GM12878 (cell line): ENCODE measurements around the gene L1CAM. TPM values are rescaled to one million over a fixed set of nuclear protein-coding genes. Genes with fewer than 3 reads are reported as not detected.
A peak's percentile ranks its signal among the peaks of the same experiment; 100 is the strongest.

Experiments used
- ATAC-seq: fragments of 200-7000 bp; cut with Tn5 transposase; 3 replicates; pipeline ENCODE4 v1.9.1; 2020; ENCODE audit warnings: mild to moderate bottlenecking, moderate library complexity
- BruUV-seq: library from RNA; stranded (reverse); fragments of 400-500 nt; replicated peaks from 2 replicates; lab custom pipeline; 2021; lab: Mats Ljungman, UMichigan
- CTCF ChIA-PET: fragments of 300-600 bp; sonication (Branson Sonifier 250); formaldehyde crosslinking; extraction: SDS; loops from one replicate; lab custom pipeline; 2021; ENCODE audit warnings: inconsistent platforms; lab: Yijun Ruan, JAX
- POLR2A ChIA-PET: fragments of 350-600 bp; formaldehyde crosslinking; extraction: SDS; loops from one replicate; lab custom pipeline; 2021; ENCODE audit warnings: inconsistent platforms; lab: Charles Lee
- RAD21 ChIA-PET: fragments of 300-600 bp; sonication (Branson Sonifier 250); formaldehyde crosslinking; loops from one replicate; lab custom pipeline; 2023; ENCODE audit warnings: antibody characterized with exemption; ENCODE audit not compliant: unreplicated experiment; lab: Charles Lee
- SMC1A ChIA-PET: fragments of 300-600 bp; sonication (Branson Sonifier 250); formaldehyde crosslinking; loops from one replicate; lab custom pipeline; 2023; ENCODE audit not compliant: unreplicated experiment, uncharacterized antibody; lab: Charles Lee
- DNase-seq: peaks from one replicate; pipeline ENCODE4 v3.0.0-alpha.2; 2011; ENCODE audit warnings: low read depth, low spot score
- FAIRE-seq: peaks from 3 replicates; lab custom pipeline; 2011; peaks lifted over from hg19 to GRCh38; lab: Jason Lieb, UNC
- H2AFZ ChIP-seq: 2 replicates; pipeline ENCODE4 v1.6.0; 2011; ENCODE audit warnings: low read depth, low read length, control low read depth; ENCODE audit not compliant: control insufficient read depth
- H3K27ac ChIP-seq: 2 replicates; pipeline ENCODE4 v1.5.1; 2011; ENCODE audit warnings: control low read depth; ENCODE audit not compliant: control insufficient read depth, insufficient read depth
- H3K27me3 ChIP-seq, 2 experiments: replicated peaks in 1 of 2; 2 replicates each; pipeline versions ENCODE4 v1.6.0 to v1.6.1; 2011; ENCODE audit warnings: low read length in 1 of 2; ENCODE audit not compliant: control insufficient read depth in 2 of 2, insufficient read depth in 2 of 2
- H3K36me3 ChIP-seq, 2 experiments: 2 replicates each; pipeline ENCODE4 v1.5.1; 2011; ENCODE audit warnings: low read length in 1 of 2; ENCODE audit not compliant: control insufficient read depth in 2 of 2, insufficient read depth in 2 of 2
- H3K4me1 ChIP-seq: 2 replicates; pipeline ENCODE4 v1.6.1; 2011; ENCODE audit warnings: mild to moderate bottlenecking, low read length, moderate library complexity, mixed read lengths; ENCODE audit not compliant: control insufficient read depth, insufficient read depth
- H3K4me2 ChIP-seq: 2 replicates; pipeline ENCODE4 v1.6.0; 2011; ENCODE audit warnings: control low read depth; ENCODE audit not compliant: control insufficient read depth, insufficient read depth
- H3K4me3 ChIP-seq: fragments of 200-600 bp; sonication (generic); 2 replicates; pipeline ENCODE4 v1.5.1; 2016
- H3K79me2 ChIP-seq: 2 replicates; pipeline ENCODE4 v1.6.0; 2011; ENCODE audit warnings: low read length; ENCODE audit not compliant: control insufficient read depth, insufficient read depth
- H3K9ac ChIP-seq: 2 replicates; pipeline ENCODE4 v1.8.0; 2011; ENCODE audit warnings: low read length, control low read depth, mixed read lengths; ENCODE audit not compliant: control insufficient read depth, insufficient read depth
- H3K9me3 ChIP-seq: replicated peaks from 3 replicates; pipeline ENCODE4 v1.5.1; 2011; ENCODE audit warnings: mild to moderate bottlenecking, low read length; ENCODE audit not compliant: control insufficient read depth, insufficient read depth
- H4K20me1 ChIP-seq: 2 replicates; pipeline ENCODE4 v1.6.0; 2011; ENCODE audit not compliant: control insufficient read depth, insufficient read depth
- NR2F1 ChIP-seq: fragments of 450-650 bp; conservative IDR thresholded peaks from 2 replicates; pipeline ENCODE4 v1.6.1; 2017; ENCODE audit warnings: mild to moderate bottlenecking
- ZBTB33 ChIP-seq: fragments of 450-650 bp; IDR thresholded peaks from 2 replicates; pipeline ENCODE4 v1.6.1; 2017; ENCODE audit warnings: mild to moderate bottlenecking
- WGBS: methylation state at CpG from one replicate; pipeline ENCODE4 v1.1.6; 2016; ENCODE audit warnings: low lambda C conversion rate; ENCODE audit not compliant: insufficient replicate concordance, insufficient coverage; ENCODE audit errors: missing lambda C conversion rate; 5-methylcytosine and 5-hydroxymethylcytosine counted together
- in situ Hi-C: fragments of 300-500 bp; cut with MboI; formaldehyde crosslinking; loops from 9 replicates; pipeline ENCODE4 v1.14.3; 2018; ENCODE audit warnings: mixed read lengths
- intact Hi-C: fragments of 100-400 bp; cut with micrococcal nuclease; formaldehyde crosslinking; loops from one replicate; pipeline ENCODE4 v1.14.2; 2022; ENCODE audit not compliant: unreplicated experiment
- polyA plus RNA-seq, 11 experiments: library from polyadenylated mRNA; depleted of rRNA in 4 of 11; unstranded in 6 of 11; stranded (reverse) in 5 of 11; fragments of >200 nt; fragmentation: Nextera tagmentation in 4 of 11; fragmentation: Illumina TruSeq in 1 of 11; extraction: Ambion mirVana in 4 of 11; extraction: Trizol in 1 of 11; gene quantifications; 1 replicate in 1 of 11; 2 replicates in 10 of 11; pipeline versions ENCODE4 v1.2.1 to v1.2.3, GENCODE V29; 2011 to 2016; ENCODE audit warnings: inconsistent platforms in 2 of 11, missing spikeins in 2 of 11, low read depth in 1 of 11
- total RNA-seq, 4 experiments: library from RNA; depleted of rRNA in 3 of 4; stranded (reverse); fragments of >200 nt in 3 of 4; fragmentation: Illumina TruSeq in 1 of 4; extraction: Trizol in 1 of 4; gene quantifications; 2 replicates each; pipeline versions ENCODE4 v1.2.1 to v1.2.3, GENCODE V29; 2013 to 2021

The L1CAM gene
- total and polyA plus RNA-seq, 10 of the 15 experiments (the other 5 are each of a cell fraction or from before 2014, with no cell fraction given), result 0.01 to 0.64 (median 0.09) TPM; not detected in 5

GRCh38 chrX:153935326-153935851 is 49.4 kb upstream of the L1CAM start:
- SMC1A ChIA-PET, result interaction anchor here (1.9 kb wide), 1 partner anchor 12 kb away, joined by 6 read pairs; no protein-coding TSS in a partner anchor
- Histone ChIP-seq H3K4me1 (no peaks in the 10 kb centered on the region), H3K27ac (no peak overlapping the region), H3K36me3 (no peaks in the 10 kb centered on the region; a peak in 3 of 4 replicates), H3K4me3 (peak overlapping the region; percentile 34; the same call in 1 of the 2 replicates), H3K4me2 (peak overlapping the region; percentile 69), H3K9me3 (no peaks in the 10 kb centered on the region), H4K20me1 (no peaks in the 10 kb centered on the region), H2AFZ (no peak overlapping the region), H3K9ac (peak overlapping the region; percentile 16; the same call in 1 of the 2 replicates), H3K27me3 (no peaks in the 10 kb centered on the region), H3K79me2 (peaks cover 11% of the 10 kb centered on the region)
- RAD21 ChIA-PET, result interaction anchor here (0.9 to 1.6 kb wide), 5 partner anchors 9 to 46 kb away, joined by 3 to 8 read pairs (median 3); no protein-coding TSS in a partner anchor
- peak; percentile 10; the same call in 2 of the 3 replicates for ATAC-seq
- no TSS peak for BruUV-seq
- POLR2A ChIA-PET, result interaction anchor here (0.9 to 1.6 kb wide), 3 partner anchors 9 to 12 kb away, joined by 3 to 6 read pairs (median 3); no protein-coding TSS in a partner anchor
- 50% methylated on average over 26 of the region's 32 CpGs for WGBS
- in situ Hi-C loops (no loop called here), intact Hi-C loops (no loop called here)
- CTCF ChIA-PET, result interaction anchor here (0.5 to 4.4 kb wide), 4 partner anchors 10 to 25 kb away, joined by 3 to 28 read pairs (median 8); partner anchors contain the start of gene ARHGAP4
- FAIRE-seq, result no peak
- no peak for DNase-seq
- TF ChIP-seq NR2F1 (peak; percentile 36; the same call in 1 of the 2 replicates), ZBTB33 (no peak)
